NCI-H128 (cell line): ENCODE measurements around the gene TENM4.
"Not testable (repeated sequence)": the region's sequence is repeated elsewhere in the genome, so short reads cannot be mapped to it uniquely, and the experiment has no call there.

Source experiments
- DNase-seq: peaks from one replicate; lab custom pipeline; 2025; ENCODE audit not compliant: unreplicated experiment; lab: John Stamatoyannopoulos, UW

Gene TENM4

GRCh38 chr11:78630561-78631303 lies 810.1 kb downstream of the TENM4 start:
- no peak for DNase-seq

- no peak for DNase-seq
These were observed 810.7 kb downstream of the TENM4 start for GRCh38 chr11:78630155-78630554.

GRCh38 chr11:78622666-78623065 lies 818.2 kb downstream of the TENM4 start:
- DNase-seq, result no peak

- no peak for DNase-seq
These were observed 820.7 kb downstream of the TENM4 start for GRCh38 chr11:78620159-78620558.

GRCh38 chr11:78615724-78616123 lies 825.1 kb downstream of the TENM4 start:
- no peak for DNase-seq

- no peak for DNase-seq
These were observed 827.4 kb downstream of the TENM4 start for GRCh38 chr11:78613378-78613813.

- no peak for DNase-seq
These were observed 828.0 kb downstream of the TENM4 start for GRCh38 chr11:78612721-78613377.

- not testable (repeated sequence) for DNase-seq
These were observed 831.5 kb downstream of the TENM4 start for GRCh38 chr11:78609321-78609720.

GRCh38 chr11:78607696-78608095 lies 833.1 kb downstream of the TENM4 start:
- no peak for DNase-seq

GRCh38 chr11:78606667-78607066 lies 834.2 kb downstream of the TENM4 start:
- DNase-seq, result no peak

- DNase-seq, result no peak
These were observed 835.5 kb downstream of the TENM4 start for GRCh38 chr11:78605296-78605695.

GRCh38 chr11:78603792-78604191 lies 837.0 kb downstream of the TENM4 start:
- DNase-seq, result no peak
